ENCODE data around the gene SLC38A1. TPM values are rescaled to one million over a fixed set of nuclear protein-coding genes. Genes with fewer than 3 reads are reported as not detected.

The SLC38A1 gene
- total and polyA plus RNA-seq, 11 donors: 41.5 to 250 (median 157) TPM

DNA sequence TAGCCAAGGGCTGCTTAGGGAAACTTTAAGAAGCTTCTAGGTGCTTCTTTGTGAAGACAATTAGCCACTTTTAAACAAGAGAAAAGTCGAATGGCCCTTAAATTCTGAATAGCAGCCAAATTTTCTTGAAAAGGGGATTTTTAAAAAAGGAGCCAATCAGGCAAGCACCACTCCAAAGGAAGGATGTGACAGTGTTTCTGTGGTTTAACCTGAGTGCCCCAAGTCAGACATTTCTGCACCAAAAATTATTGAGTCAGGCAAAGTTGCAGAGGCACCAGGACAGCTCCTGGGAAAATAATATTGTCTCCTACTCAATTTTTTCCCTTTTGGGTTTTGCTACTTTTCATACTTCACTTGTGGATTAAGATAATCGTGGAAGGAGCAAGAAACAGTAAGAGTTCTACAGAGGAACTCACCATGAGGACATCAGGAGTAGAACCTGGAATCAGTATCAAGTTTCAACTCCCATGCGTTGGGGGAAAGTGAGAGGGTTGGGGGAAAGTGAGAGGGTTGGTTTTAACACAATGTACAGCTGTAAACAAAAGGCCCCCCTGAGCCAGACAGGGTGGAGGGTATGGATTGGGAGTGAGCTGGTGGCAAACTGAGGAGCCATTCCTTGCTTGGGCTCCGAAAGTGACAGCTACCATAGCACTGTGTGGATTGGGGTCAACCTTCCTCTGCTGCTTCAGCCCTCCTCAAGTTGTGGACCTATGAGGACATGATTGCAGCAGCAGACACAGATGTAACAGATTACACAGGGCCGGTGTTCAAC, 90.8 kb downstream of the SLC38A1 start:
- H3K36me3 ChIP-seq: no peaks in the 10 kb centered on the region
- ATAC-seq (no peak), DNase-seq (no peak)
- H3K27ac ChIP-seq: no peak overlapping the region
- TF ChIP-seq, protein P1, sequence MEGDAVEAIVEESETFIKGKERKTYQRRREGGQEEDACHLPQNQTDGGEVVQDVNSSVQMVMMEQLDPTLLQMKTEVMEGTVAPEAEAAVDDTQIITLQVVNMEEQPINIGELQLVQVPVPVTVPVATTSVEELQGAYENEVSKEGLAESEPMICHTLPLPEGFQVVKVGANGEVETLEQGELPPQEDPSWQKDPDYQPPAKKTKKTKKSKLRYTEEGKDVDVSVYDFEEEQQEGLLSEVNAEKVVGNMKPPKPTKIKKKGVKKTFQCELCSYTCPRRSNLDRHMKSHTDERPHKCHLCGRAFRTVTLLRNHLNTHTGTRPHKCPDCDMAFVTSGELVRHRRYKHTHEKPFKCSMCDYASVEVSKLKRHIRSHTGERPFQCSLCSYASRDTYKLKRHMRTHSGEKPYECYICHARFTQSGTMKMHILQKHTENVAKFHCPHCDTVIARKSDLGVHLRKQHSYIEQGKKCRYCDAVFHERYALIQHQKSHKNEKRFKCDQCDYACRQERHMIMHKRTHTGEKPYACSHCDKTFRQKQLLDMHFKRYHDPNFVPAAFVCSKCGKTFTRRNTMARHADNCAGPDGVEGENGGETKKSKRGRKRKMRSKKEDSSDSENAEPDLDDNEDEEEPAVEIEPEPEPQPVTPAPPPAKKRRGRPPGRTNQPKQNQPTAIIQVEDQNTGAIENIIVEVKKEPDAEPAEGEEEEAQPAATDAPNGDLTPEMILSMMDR (IDR thresholded peaks at IDR 0.05): no peak
- TF ChIP-seq POLR2A (IDR thresholded peaks at IDR 0.05): no peak
- H3K9me3 ChIP-seq: no peaks in the 10 kb centered on the region
- intact Hi-C loops (cut with DNase I): no loop called here
- H3K4me3 ChIP-seq: no peak overlapping the region
- H3K4me1 ChIP-seq: peaks cover 0 to 11% (median 0%) of the 10 kb centered on the region in 12 donors
- H3K27me3 ChIP-seq: no peaks in the 10 kb centered on the region
- WGBS, 4 donors: 62 to 69% (median 67%) methylated on average over 5 of the region's 5 CpGs

DNA sequence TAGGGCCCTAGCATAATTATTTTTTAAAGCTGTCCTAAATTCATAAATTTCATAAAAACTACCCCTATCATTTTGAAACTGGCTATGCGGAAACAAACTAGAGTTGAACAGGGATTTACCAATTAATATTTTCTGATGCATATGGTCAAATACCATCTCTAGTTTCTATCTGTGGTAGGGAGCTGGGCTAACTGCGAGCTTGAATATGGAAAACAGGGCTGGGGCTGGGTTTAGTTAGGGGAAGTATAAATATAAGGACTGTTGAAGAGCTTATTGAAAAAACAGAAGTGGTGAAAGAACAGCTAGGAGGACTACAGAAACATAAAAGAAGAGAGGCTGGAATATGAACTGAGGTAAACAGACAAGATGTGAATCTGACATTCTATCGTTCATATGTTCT, 91.8 kb downstream of the SLC38A1 start:
- TF ChIP-seq, protein P1 (IDR thresholded peaks at IDR 0.05): no peak
- TF ChIP-seq POLR2A (IDR thresholded peaks at IDR 0.05): no peak
- Histone ChIP-seq H3K27ac (no peak overlapping the region), H3K27me3 (no peaks in the 10 kb centered on the region), H3K36me3 (no peaks in the 10 kb centered on the region), H3K9me3 (no peaks in the 10 kb centered on the region), H3K4me1 (peaks cover 0 to 11% (median 0%) of the 10 kb centered on the region in 12 donors), H3K4me3 (no peak overlapping the region)
- no peak for ATAC-seq
- 87 to 90% (median 88%) methylated on average over 3 of the region's 3 CpGs for WGBS, 4 donors
- DNase-seq: no peak
- intact Hi-C loops (cut with DNase I): no loop called here

DNA sequence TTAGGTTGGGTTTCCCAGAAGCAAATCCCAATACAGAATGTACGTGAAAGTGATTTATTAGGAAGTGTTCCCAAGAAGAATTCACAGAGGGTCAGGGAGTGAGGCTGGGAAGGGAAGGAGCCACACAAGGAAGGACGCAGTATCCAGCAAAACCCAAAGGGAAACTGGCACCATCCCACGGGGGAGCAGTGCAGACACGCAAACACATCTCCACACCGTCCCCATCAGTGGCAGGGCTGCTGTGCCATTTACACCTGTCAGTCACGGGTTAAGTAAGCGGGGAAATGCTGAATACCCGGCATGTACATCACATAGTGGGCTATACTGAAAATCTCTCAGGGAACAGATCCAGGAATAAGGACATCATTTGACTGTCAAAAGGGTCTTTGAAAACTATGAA, 93.9 kb downstream of the SLC38A1 start:
- DNase-seq: no peak
- 82 to 86% (median 85%) methylated on average over 8 of the region's 8 CpGs for WGBS, 4 donors
- Histone ChIP-seq H3K27me3 (no peaks in the 10 kb centered on the region), H3K36me3 (no peaks in the 10 kb centered on the region), H3K27ac (no peak overlapping the region), H3K4me1 (peaks cover 0 to 11% (median 0%) of the 10 kb centered on the region in 12 donors), H3K4me3 (no peak overlapping the region), H3K9me3 (no peaks in the 10 kb centered on the region)
- TF ChIP-seq, protein P1 (IDR thresholded peaks at IDR 0.05): no peak
- TF ChIP-seq POLR2A (IDR thresholded peaks at IDR 0.05): no peak
- ATAC-seq: no peak
- intact Hi-C loops (cut with DNase I): no loop called here

DNA sequence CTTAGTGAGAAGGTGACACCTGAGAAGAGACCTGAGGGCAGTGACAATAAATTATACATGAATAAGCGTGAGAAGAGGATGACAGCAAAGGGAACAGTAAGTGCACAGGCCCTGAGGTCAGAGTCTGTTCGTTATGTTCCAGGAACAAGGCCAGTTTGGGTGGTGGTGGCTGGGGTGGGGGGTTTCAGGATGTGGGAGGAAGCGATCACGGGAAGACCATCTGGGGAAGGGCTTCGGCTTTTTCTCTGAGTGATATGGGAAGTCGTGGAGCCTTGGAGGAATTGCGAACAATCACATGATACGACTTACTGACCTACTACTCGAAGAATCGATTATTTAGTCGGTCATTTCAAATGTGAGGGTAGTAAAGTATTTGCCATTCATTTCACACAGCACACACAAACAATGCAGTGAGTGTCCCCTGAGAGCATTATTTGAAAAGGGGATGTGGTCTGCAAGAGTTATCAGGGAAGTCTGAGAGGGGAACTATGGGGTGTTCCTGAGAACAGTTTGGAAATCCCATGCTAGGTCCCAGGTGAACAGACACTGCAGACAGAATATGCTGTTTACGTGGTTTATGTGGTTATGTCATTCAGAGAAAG, 94.7 kb downstream of the SLC38A1 start:
- ATAC-seq: no peak
- Histone ChIP-seq H3K9me3 (no peaks in the 10 kb centered on the region), H3K4me1 (peaks cover 0 to 11% (median 0%) of the 10 kb centered on the region in 12 donors), H3K4me3 (no peak overlapping the region), H3K27me3 (no peaks in the 10 kb centered on the region), H3K27ac (no peak overlapping the region), H3K36me3 (no peaks in the 10 kb centered on the region)
- TF ChIP-seq, protein P1 (IDR thresholded peaks at IDR 0.05): no peak
- TF ChIP-seq POLR2A (IDR thresholded peaks at IDR 0.05): no peak
- DNase-seq: no peak
- intact Hi-C loops (cut with DNase I): no loop called here
- 62 to 69% (median 66%) methylated on average over 12 of the region's 12 CpGs for WGBS, 4 donors
